Measurements from ENCODE around the gene METTL17. TPM values are rescaled to one million over a fixed set of nuclear protein-coding genes. Genes with fewer than 3 reads are reported as not detected.

Gene METTL17
- total and polyA plus RNA-seq, 2 of the 13 experiments (the other 11 are each of a cell fraction or from before 2014, with no cell fraction given): 122 to 199 TPM

- TF ChIP-seq, protein P1, sequence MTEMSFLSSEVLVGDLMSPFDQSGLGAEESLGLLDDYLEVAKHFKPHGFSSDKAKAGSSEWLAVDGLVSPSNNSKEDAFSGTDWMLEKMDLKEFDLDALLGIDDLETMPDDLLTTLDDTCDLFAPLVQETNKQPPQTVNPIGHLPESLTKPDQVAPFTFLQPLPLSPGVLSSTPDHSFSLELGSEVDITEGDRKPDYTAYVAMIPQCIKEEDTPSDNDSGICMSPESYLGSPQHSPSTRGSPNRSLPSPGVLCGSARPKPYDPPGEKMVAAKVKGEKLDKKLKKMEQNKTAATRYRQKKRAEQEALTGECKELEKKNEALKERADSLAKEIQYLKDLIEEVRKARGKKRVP (CRISPR knock-in tag; IDR thresholded peaks at IDR 0.05): no peak
- peak; percentile 94 for TF ChIP-seq ZNF772 (CRISPR knock-in tag; IDR thresholded peaks at IDR 0.05)
- TF ChIP-seq SRF (IDR thresholded peaks at IDR 0.05; ENCODE audit: low read depth, low read length): no peak
- TF ChIP-seq ZGPAT (CRISPR knock-in tag; IDR thresholded peaks at IDR 0.05): peak; percentile 79
- TF ChIP-seq ZNF883 (CRISPR knock-in tag; IDR thresholded peaks at IDR 0.05; ENCODE audit: not compliant biosample characterization): peak; percentile 68
- TF ChIP-seq PBX3 (CRISPR knock-in tag; IDR thresholded peaks at IDR 0.05; ENCODE audit: borderline replicate concordance): no peak
- no peak; the same call in none of the 2 replicates for TF ChIP-seq ZNF318 (CRISPR knock-in tag; IDR thresholded peaks at IDR 0.05)
- TF ChIP-seq MIER3 (CRISPR knock-in tag; IDR thresholded peaks at IDR 0.05; ENCODE audit: borderline replicate concordance): no peak
- peak; percentile 53; the same call in 1 of the 2 replicates for TF ChIP-seq ZFP36L1 (CRISPR knock-in tag; IDR thresholded peaks at IDR 0.05)
- TF ChIP-seq NCOA1 (CRISPR knock-in tag; IDR thresholded peaks at IDR 0.05): peak; percentile 91
- TF ChIP-seq ARNT2 (CRISPR knock-in tag; IDR thresholded peaks at IDR 0.05; ENCODE audit: low read depth): peak; percentile 66; the same call in 1 of the 2 replicates
- no peak for TF ChIP-seq LBX2 (CRISPR knock-in tag; IDR thresholded peaks at IDR 0.05; ENCODE audit: borderline replicate concordance)
- TF ChIP-seq FOXO4 (CRISPR knock-in tag; conservative IDR thresholded peaks at IDR 0.05): no peak
Observed at GRCh38 chr14:20989787-20990600, at the start of gene METTL17 (continued).

Measured in HepG2 (cell line).